Neural progenitor cell (in vitro differentiated cells): ENCODE measurements around the gene ASTE1. TPM values are rescaled to one million over a fixed set of nuclear protein-coding genes. Genes with fewer than 3 reads are reported as not detected.

ENCODE experiments used
- DNase-seq: peaks from one replicate; pipeline ENCODE4 v3.0.0-alpha.2; 2016; ENCODE audit warnings: low spot score
- H2AFZ ChIP-seq: fragments of 200-600 bp; sonication (generic); replicated peaks from 2 replicates; pipeline ENCODE4 v1.6.1; 2016; ENCODE audit warnings: antibody characterized with exemption
- H3F3A ChIP-seq: fragments of 200-600 bp; sonication (generic); 2 replicates; pipeline ENCODE4 v1.6.1; 2016; ENCODE audit warnings: antibody characterized with exemption, low read depth
- H3K27ac ChIP-seq: fragments of 200-600 bp; sonication (generic); 2 replicates; pipeline ENCODE4 v1.5.1; 2016; ENCODE audit warnings: mild to moderate bottlenecking
- H3K27me3 ChIP-seq: fragments of 200-600 bp; sonication (generic); 2 replicates; pipeline ENCODE4 v1.6.1; 2016; ENCODE audit warnings: mild to moderate bottlenecking, moderate library complexity
- H3K36me3 ChIP-seq: fragments of 200-600 bp; sonication (generic); 2 replicates; pipeline ENCODE4 v1.5.1; 2016
- H3K4me1 ChIP-seq: fragments of 200-600 bp; sonication (generic); 2 replicates; pipeline ENCODE4 v1.6.1; 2016; ENCODE audit warnings: mixed run types
- H3K4me2 ChIP-seq: fragments of 200-600 bp; sonication (generic); 2 replicates; pipeline ENCODE4 v1.6.1; 2016
- H3K4me3 ChIP-seq: fragments of 200-600 bp; sonication (generic); 2 replicates; pipeline ENCODE4 v1.5.1; 2016
- H3K79me2 ChIP-seq: fragments of 200-600 bp; sonication (generic); 2 replicates; pipeline ENCODE4 v1.6.1; 2016; ENCODE audit warnings: low read depth
- H3K9ac ChIP-seq: fragments of 200-600 bp; sonication (generic); 2 replicates; pipeline ENCODE4 v1.6.1; 2016
- H3K9me3 ChIP-seq: fragments of 200-600 bp; sonication (generic); 2 replicates; pipeline ENCODE4 v1.5.1; 2016; ENCODE audit warnings: low read depth
- H4K20me1 ChIP-seq: fragments of 200-600 bp; sonication (generic); 2 replicates; pipeline ENCODE4 v1.6.1; 2016; ENCODE audit warnings: low read depth
- H3K27ac Mint-ChIP-seq: 3 replicates; pipeline ENCODE4 v1.8.0; 2021; ENCODE audit warnings: mixed read lengths
- H3K27me3 Mint-ChIP-seq: 2 replicates; pipeline ENCODE4 v1.8.0; 2022; ENCODE audit warnings: low read depth, mild to moderate bottlenecking, inconsistent platforms, moderate library complexity, mixed read lengths; ENCODE audit not compliant: insufficient read depth
- H3K36me3 Mint-ChIP-seq: 3 replicates; pipeline ENCODE4 v1.8.0; 2021; ENCODE audit warnings: mixed read lengths
- H3K4me1 Mint-ChIP-seq: 3 replicates; pipeline ENCODE4 v1.8.0; 2021; ENCODE audit warnings: mixed read lengths
- H3K4me3 Mint-ChIP-seq: 3 replicates; pipeline ENCODE4 v1.8.0; 2021; ENCODE audit warnings: mild to moderate bottlenecking, moderate library complexity, mixed read lengths
- H3K9me3 Mint-ChIP-seq: 3 replicates; pipeline ENCODE4 v1.8.0; 2020; ENCODE audit warnings: mixed read lengths
- CTCF ChIP-seq: fragments of 200-600 bp; sonication (generic); IDR thresholded peaks from 2 replicates; pipeline ENCODE4 v1.5.1; 2017; ENCODE audit warnings: antibody characterized with exemption, mild to moderate bottlenecking
- EZH2 ChIP-seq: fragments of 200-600 bp; sonication (generic); IDR thresholded peaks from 2 replicates; pipeline ENCODE4 v1.6.1; 2017; ENCODE audit warnings: antibody characterized with exemption, mild to moderate bottlenecking, moderate library complexity
- EZH2phosphoT487 ChIP-seq: fragments of 200-600 bp; sonication (generic); IDR thresholded peaks from 2 replicates; pipeline ENCODE4 v1.6.1; 2017; ENCODE audit warnings: antibody characterized with exemption
- total RNA-seq: library from RNA; depleted of rRNA; stranded (reverse); fragments of >200 nt; gene quantifications from 2 replicates; pipeline ENCODE4 v1.2.3, GENCODE V29; 2015; ENCODE audit warnings: low replicate concordance

The ASTE1 gene, protein sequence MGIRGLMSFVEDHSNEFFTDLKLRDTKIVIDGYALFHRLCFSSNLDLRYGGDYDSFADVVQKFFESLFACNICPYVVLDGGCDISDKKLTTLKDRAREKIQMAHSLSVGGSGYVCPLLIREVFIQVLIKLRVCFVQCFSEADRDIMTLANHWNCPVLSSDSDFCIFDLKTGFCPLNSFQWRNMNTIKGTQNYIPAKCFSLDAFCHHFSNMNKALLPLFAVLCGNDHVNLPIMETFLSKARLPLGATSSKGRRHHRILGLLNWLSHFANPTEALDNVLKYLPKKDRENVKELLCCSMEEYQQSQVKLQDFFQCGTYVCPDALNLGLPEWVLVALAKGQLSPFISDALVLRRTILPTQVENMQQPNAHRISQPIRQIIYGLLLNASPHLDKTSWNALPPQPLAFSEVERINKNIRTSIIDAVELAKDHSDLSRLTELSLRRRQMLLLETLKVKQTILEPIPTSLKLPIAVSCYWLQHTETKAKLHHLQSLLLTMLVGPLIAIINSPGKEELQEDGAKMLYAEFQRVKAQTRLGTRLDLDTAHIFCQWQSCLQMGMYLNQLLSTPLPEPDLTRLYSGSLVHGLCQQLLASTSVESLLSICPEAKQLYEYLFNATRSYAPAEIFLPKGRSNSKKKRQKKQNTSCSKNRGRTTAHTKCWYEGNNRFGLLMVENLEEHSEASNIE
- 1.4 and 3.1 TPM in 2 replicates for total RNA-seq

DNA sequence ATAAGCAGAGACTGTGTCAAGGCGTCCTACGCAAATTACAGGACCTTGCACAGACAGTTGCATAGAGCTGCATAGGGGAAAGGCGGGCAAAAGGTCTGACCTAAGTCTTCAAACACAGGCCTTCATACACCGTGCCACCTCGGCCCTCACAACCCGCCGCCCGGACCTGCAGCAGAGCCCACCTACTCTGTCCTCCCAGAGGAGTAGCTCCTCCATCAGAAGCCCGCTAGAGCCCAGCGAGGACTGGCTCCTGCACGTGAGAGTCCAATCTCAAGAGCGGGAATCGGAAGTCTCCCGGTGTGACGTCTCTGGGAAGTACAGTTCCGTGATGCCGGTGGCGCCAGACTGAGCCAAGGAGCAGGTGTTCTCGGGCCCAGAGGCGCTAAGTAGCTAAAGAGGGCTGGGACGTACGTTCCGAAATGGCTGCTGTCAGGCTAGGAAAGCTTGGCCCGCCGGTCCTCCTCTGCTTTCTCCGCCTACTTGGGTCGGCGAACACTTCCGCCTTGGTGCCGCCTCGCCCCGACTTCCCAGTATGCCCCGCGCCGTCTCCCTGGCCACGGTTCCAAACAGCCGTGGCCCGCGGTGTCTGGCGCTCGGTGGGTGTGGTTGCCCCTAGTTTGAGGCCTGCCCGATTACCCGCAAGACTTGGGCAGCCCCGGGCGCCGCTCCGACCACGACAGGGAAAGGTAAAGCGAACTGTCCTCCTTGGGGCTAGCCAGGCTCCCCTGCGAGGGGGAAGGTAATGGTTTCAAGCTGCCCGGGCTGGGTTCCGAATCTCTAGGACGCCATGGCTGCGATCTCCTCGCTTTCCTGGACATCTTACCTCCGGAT, at the start of gene ASTE1, which contains the start of gene NEK11:
Gene ASTE1, minus strand, starts transcription at position 505 of the 831 bp plus-strand sequence. CDS start 1,519 bp downstream, outside the sequence.
Gene NEK11, plus strand, starts transcription at position 557 of the 831 bp plus-strand sequence. CDS start 2,832 bp downstream, outside the sequence.
- H3K4me2 ChIP-seq: peak within 1 kb of the TSS; percentile 48
- TF ChIP-seq EZH2 (no peak), CTCF (no peak), EZH2phosphoT487 (no peak)
- Mint-ChIP-seq H3K9me3 (peaks cover 5% of the 10 kb centered on the region), H3K27me3 (peaks cover 2% of the 10 kb centered on the region), H3K4me1 (peaks cover 14% of the 10 kb centered on the region), H3K4me3 (peak within 1 kb of the TSS; percentile 84), H3K36me3 (peaks cover 11% of the 10 kb centered on the region), H3K27ac (peak within 1 kb of the TSS; percentile 32)
- H2AFZ ChIP-seq: no peak within 1 kb of the TSS
- no peaks in the 10 kb centered on the region for H3K36me3 ChIP-seq
- H3K9me3 ChIP-seq: no peaks in the 10 kb centered on the region
- no peaks in the 10 kb centered on the region for H3K4me1 ChIP-seq
- H4K20me1 ChIP-seq: no peaks in the 10 kb centered on the region
- no peaks in the 10 kb centered on the region for H3K27me3 ChIP-seq
- no peaks in the 10 kb centered on the region for H3F3A ChIP-seq
- H3K27ac ChIP-seq: no peak within 1 kb of the TSS
- no peaks in the 10 kb centered on the region for H3K79me2 ChIP-seq
- peak within 1 kb of the TSS; percentile 32 for H3K4me3 ChIP-seq
- H3K9ac ChIP-seq: no peak within 1 kb of the TSS
- peak; percentile 50 for DNase-seq

DNA sequence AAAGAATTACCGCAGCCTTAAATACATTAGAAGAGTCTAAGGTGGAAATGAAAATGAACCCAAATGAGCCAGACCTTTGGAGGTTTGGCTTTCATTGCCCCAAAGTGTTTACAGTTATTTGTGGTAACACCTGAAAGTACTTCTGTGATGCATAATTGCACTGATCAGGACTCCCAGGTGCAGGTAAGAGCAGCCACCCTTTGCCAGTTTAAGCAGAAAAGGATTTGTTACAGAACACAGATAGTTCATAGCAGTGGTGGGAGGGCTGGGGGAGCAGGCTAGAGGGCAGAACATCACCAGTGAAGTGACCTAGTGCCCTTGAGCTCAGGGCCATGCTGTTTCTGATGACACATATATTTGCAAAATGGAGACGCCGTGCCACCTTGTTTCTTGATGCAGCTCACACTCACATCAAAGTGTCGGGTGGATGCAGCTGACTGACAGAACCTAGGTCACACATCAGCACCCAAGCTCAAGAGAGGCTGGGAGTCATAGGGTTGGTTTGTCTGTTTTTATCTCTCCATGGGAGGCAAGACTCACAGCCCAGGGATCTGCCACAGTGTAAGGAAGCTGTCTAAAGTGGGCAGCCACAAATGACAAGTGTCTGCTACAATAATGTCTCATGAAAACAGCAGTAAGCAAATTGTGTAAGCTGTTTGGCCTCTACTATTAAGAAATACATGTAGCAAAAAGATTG, 49.2 kb upstream of the ASTE1 start:
- H3K9me3 ChIP-seq: no peaks in the 10 kb centered on the region
- H3K27ac ChIP-seq: no peak overlapping the region
- peaks cover 17% of the 10 kb centered on the region for H3K4me1 ChIP-seq
- H3K36me3 ChIP-seq: no peaks in the 10 kb centered on the region
- Mint-ChIP-seq H3K4me3 (no peak overlapping the region), H3K36me3 (no peaks in the 10 kb centered on the region), H3K27ac (no peak overlapping the region), H3K4me1 (peaks cover 32% of the 10 kb centered on the region), H3K27me3 (peaks cover 3% of the 10 kb centered on the region), H3K9me3 (no peaks in the 10 kb centered on the region)
- H3K79me2 ChIP-seq: no peaks in the 10 kb centered on the region
- no peak overlapping the region for H3K4me2 ChIP-seq
- H2AFZ ChIP-seq: peak overlapping the region; percentile 14
- no peak overlapping the region for H3K9ac ChIP-seq
- no peak overlapping the region for H3K4me3 ChIP-seq
- H3K27me3 ChIP-seq: no peaks in the 10 kb centered on the region
- no peak for DNase-seq
- H4K20me1 ChIP-seq: no peaks in the 10 kb centered on the region
- no peak for TF ChIP-seq EZH2phosphoT487
- TF ChIP-seq EZH2: no peak
- no peak for TF ChIP-seq CTCF
- peaks cover 4% of the 10 kb centered on the region for H3F3A ChIP-seq

DNA sequence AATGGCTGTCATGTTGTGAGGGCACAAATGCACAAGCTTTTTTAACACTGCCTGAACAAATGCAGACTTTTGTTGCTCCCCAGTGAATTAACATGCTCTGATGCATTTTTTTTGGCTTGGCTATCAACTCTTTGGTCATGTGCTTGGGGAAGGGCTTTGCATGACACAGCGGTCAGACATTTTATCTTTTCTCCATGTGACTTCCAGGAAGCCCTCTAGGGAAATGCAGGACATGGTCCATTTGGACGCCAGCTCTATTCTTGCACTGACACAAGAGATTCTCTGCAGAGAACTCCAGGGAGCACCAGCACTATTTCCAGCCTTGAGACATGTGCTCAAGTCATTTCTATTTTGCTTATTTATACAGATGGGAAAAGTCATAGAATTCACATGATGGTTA, 46.2 kb upstream of the ASTE1 start:
- DNase-seq: no peak
- no peak overlapping the region for H3K4me3 ChIP-seq
- no peak overlapping the region for H3K9ac ChIP-seq
- H3K4me1 ChIP-seq: peaks cover 6% of the 10 kb centered on the region
- H3K4me2 ChIP-seq: no peak overlapping the region
- no peak overlapping the region for H2AFZ ChIP-seq
- Mint-ChIP-seq H3K4me1 (peaks cover 35% of the 10 kb centered on the region), H3K9me3 (no peaks in the 10 kb centered on the region), H3K36me3 (no peaks in the 10 kb centered on the region), H3K4me3 (no peak overlapping the region), H3K27me3 (peaks cover 3% of the 10 kb centered on the region), H3K27ac (no peak overlapping the region)
- TF ChIP-seq EZH2phosphoT487 (no peak), EZH2 (no peak), CTCF (no peak)
- no peaks in the 10 kb centered on the region for H3K36me3 ChIP-seq
- H3K27me3 ChIP-seq: no peaks in the 10 kb centered on the region
- H3K27ac ChIP-seq: no peak overlapping the region
- no peaks in the 10 kb centered on the region for H3K9me3 ChIP-seq
- no peaks in the 10 kb centered on the region for H3F3A ChIP-seq
- H4K20me1 ChIP-seq: no peaks in the 10 kb centered on the region
- H3K79me2 ChIP-seq: no peaks in the 10 kb centered on the region
